Muscle of arm (tissue), 14 donors: ENCODE results near the gene ZMIZ1. TPM values are rescaled to one million over a fixed set of nuclear protein-coding genes. Genes with fewer than 3 reads are reported as not detected.

Experiments
- DNase-seq: peaks from one replicate; pipeline ENCODE4 v3.0.0-alpha.2; 2013
- long read RNA-seq, 11 donors: transcript quantifications; one replicate each; lab custom pipeline, GENCODE V29; 2026
- polyA plus RNA-seq, 12 donors: library from polyadenylated mRNA; unstranded; fragments of 120-200 nt; gene quantifications; one replicate each; pipeline ENCODE4 v1.2.1, GENCODE V29; 2013; ENCODE audit not compliant: insufficient read length in 12 of 12

Gene ZMIZ1, protein sequence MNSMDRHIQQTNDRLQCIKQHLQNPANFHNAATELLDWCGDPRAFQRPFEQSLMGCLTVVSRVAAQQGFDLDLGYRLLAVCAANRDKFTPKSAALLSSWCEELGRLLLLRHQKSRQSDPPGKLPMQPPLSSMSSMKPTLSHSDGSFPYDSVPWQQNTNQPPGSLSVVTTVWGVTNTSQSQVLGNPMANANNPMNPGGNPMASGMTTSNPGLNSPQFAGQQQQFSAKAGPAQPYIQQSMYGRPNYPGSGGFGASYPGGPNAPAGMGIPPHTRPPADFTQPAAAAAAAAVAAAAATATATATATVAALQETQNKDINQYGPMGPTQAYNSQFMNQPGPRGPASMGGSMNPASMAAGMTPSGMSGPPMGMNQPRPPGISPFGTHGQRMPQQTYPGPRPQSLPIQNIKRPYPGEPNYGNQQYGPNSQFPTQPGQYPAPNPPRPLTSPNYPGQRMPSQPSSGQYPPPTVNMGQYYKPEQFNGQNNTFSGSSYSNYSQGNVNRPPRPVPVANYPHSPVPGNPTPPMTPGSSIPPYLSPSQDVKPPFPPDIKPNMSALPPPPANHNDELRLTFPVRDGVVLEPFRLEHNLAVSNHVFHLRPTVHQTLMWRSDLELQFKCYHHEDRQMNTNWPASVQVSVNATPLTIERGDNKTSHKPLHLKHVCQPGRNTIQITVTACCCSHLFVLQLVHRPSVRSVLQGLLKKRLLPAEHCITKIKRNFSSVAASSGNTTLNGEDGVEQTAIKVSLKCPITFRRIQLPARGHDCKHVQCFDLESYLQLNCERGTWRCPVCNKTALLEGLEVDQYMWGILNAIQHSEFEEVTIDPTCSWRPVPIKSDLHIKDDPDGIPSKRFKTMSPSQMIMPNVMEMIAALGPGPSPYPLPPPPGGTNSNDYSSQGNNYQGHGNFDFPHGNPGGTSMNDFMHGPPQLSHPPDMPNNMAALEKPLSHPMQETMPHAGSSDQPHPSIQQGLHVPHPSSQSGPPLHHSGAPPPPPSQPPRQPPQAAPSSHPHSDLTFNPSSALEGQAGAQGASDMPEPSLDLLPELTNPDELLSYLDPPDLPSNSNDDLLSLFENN
- 10 to 100 TPM in 11 of 12 donors, not detected in 1; 27.7 to 66.3 (median 34.3) TPM for polyA plus RNA-seq
- long read RNA-seq, donor 1, partial matches to known transcripts, result 6 of 8 reads
- long read RNA-seq, donor 1, other reads (novel, unspliced or antisense), result 0 of 8 reads
- long read RNA-seq, donor 2, result 0 reads
- long read RNA-seq, donor 3, result 0 reads
- long read RNA-seq, donor 4, result 0 reads
- long read RNA-seq, donor 5, result 0 reads
- long read RNA-seq, donor 6, result 0 reads
- long read RNA-seq, donor 7, result 0 reads
- long read RNA-seq, donor 8, result 0 reads
- long read RNA-seq, donor 9, partial matches to known transcripts, result 28 of 28 reads
- long read RNA-seq, donor 9, other reads (novel, unspliced or antisense), result 0 of 28 reads
- long read RNA-seq, donor 10, result 0 reads
- long read RNA-seq, donor 11, result 0 reads

DNA sequence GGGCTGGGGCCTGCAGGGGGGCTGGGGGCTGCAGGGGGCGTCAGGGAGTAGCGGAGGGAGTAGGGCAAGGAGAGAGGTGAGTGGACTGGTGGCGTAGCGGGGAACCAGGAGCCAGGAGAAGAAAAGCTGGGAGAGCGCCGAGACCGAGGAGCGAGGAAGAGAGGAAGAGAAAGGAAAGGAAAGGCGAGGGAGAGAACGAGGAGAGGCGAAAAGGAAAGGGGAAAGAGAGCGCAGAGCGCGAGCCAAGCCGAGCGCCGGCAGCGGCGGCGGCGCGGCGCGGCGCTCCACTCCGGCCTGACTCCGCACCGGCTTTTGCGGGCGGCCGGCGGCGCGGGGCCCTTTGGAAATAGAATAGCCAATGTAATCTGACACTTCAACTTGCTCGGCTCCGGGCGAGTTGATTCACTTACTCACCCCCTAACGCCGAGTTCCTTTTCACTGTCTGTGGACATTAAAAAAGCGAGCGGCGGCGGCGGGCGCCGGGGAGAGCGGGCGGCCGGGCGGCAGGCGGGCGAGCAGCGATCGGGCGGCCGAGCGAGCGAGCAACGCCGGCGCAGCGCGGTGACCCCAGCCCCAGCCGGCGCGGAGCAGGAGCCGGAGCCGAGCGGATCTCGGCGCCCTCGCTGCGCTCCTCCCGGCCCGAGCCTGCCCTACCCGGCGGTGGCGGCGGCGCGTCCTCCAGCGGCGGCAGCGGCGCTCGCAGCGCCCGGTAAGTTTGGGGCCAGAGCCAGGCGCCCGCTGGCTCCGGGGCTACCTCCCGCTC, at the start of gene ZMIZ1:
Gene ZMIZ1, plus strand, starts transcription at position 405 of the 763 bp plus-strand sequence. CDS start 132,667 bp downstream, outside the sequence.
- peak; percentile 87 for DNase-seq

DNA sequence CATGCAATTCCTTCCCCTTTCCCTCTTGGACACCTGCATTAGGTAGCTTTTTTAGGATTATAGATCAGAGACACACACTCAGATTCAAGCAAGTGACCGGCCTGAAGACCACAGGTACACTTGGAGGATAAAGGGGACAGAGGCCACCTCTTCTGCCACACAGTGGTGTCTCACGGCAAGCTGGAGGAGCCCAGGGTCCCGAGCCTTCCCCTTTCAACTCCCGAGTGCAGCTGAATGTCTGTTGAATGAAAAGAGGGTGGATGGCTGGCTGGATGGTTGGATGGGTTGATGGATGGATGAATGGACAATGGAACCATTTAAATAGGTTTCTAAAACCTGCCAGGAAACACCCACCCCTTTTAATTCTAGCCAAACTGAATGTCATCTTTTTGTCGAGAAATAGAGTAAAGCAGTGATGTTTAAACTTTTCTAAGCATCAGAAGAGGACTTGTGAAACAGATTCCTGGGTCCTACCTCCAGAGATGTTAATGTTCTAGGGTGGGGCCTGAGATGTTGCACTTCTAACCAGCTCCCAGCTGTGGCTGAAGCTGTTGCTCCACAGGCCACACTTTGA, 49.2 kb upstream of the ZMIZ1 start:
- no peak for DNase-seq

DNA sequence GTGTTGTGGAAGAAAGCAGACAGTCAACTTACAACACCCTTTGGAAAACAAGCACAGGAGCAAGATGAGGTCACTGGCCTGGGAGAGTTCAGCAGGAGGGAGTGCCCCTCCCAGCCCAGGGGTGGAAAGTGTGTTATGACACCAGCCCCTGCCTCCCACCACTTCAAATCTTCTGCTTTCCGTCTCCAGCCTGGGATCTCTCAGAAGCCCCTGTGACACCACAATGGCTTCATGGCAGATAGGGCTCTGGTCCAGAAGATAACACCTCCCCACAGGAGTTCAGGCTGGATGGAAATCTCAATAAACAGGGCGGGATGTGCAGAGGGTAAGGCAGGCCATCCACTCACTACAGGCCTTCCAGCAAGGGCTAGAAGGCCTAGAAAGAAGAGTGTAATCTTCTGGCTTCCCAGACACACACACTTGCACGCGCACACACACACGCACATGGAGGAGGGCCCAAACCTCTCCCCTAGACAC, 48.7 kb upstream of the ZMIZ1 start:
- DNase-seq, result no peak

DNA sequence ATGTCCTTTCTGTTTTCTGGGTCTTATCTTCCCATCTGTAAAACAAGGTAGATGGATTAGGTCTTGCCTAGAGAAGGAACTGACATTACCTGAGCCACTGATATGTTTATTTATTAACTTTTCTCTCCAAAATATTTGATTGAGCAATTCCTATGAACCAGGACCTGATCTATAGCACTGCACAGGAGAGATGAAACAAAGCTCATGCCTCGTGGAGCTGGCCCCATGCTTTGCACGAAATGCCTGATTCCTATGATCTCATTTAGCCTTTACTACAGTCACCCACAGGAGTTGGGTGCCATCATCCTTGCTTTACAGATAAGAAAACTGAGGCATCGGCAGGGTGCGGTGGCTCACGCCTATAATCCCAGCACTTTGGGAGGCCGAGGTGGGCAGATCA, 48.2 kb upstream of the ZMIZ1 start:
- no peak for DNase-seq

DNA sequence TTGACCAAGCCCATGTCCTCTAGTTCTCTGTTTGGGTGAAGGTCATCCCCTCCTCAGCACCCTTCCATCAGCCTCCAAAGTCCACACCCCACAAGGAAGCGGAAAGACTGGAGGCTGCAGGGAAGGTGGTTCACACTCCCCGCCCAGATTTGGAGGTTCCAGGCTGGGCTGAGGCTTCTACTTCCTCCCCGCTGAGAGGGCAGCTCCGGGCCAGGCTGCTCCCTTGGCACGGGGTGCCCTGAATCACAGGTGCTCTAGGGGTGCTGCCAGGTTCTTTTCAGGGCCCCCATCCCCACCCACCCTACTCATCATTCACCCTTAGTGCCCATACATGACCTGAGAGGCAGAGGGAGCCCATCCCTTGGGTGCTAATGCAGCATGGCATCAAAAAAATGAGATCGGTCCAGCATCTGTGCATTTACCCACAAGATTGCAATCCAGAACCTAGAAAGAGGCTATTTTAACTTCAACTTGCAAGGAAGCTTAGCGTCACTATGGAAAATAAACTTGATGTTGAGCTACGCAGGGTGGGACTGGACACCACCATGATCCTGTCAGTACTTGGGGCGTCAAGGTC, 47.3 kb upstream of the ZMIZ1 start:
- DNase-seq, result no peak

DNA sequence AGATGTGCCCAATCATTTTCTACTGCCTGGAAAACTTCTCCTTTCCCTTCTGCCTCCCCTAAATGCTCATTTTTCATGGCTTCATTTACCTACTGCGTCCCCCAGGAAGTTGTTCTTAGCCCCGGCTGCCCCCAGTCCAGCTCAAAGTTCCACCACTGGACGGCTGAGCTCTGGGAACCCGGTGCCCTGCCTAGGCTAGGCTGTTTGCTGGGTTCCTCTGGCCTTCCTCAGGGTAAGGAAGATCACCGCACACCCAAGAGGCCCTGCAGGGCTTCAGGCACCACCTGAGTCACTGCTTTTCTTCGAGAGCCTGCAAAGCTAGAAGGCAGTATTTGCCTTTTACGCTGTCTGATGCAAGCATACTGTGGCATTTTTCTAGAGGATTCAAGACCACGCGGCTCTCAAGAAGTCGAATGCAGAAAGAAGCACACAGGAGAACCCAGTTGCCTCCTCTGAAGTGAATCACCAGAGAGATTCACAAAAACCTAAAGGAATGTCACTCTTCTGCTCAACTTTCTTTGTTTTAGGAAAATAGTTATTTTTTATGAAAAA, 46.7 kb upstream of the ZMIZ1 start:
- no peak for DNase-seq

DNA sequence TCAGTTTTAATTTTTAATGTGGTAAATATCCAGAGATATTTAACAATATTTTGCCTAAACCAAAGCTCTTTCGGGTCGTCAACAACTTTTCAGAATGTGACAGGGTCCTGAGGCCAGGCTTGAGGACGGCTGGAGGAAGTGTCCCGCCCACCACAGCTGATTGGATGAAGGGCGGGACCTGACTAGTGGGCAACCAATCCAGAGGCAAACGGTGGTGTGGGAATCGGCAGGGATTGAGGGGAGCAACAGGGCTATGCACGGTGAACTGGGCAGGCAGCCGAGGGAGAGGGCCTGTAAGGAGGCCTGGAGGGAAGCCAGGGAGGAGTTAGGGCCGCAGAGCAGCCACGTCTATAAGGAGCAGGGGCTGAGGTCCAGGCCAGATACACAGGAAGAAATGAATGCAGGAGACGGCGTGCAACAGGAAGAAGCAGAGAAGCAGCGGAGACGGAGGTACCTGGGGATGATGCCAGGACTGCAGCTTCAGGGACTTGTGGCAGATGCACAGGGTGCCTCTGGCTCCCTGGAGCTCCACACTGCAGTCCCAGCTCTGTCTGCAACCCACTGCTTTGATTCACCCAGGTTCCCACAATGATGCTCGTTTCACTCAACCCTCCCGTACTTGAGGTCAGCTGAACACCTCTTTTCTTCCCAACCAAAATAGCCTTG, 46.1 kb upstream of the ZMIZ1 start:
- DNase-seq, result peak; percentile 56

DNA sequence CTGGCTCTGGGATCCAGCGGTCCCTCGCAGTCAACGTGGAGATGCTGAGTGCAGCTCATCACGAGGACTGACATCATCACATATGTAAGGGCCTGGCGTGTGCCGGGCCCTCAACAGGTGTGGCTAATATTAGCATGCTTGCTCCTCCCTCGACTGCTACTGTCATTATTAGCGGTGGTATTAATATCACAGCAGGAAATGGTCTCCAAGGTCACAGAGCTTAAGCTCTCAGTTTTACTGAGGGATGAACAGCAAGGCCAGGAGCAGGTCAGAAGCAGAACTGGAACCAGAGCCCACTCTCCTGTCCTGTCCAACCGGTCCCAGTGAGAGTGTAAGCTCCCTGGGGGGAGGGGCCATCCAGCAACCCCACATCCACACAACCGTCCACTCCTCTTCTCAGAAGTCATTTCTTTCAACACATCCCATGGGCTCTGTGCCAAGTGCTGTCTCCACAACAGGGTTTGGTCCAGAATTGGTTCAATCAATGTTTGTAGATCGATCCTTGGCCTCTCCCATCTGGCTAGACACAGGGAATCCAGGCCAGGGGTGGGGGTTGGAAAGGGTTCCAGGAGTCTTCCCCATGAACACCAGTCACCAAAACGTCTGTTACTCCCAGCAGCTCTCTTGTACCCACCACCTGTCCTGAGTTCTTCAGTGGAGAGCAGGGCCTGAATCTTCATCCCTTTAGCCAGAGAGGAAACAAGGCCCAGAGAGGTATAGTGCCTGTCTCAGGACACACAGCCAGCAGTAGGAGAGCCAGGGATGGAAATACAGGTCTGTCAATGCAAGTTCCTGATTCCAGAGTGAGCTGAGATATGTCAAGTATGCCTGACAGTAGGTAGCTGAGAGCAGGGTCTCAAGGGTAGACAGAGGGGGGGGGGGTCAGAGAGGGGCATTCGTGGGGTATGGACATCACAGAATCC, 45.3 kb upstream of the ZMIZ1 start:
- DNase-seq, result peak; percentile 47

DNA sequence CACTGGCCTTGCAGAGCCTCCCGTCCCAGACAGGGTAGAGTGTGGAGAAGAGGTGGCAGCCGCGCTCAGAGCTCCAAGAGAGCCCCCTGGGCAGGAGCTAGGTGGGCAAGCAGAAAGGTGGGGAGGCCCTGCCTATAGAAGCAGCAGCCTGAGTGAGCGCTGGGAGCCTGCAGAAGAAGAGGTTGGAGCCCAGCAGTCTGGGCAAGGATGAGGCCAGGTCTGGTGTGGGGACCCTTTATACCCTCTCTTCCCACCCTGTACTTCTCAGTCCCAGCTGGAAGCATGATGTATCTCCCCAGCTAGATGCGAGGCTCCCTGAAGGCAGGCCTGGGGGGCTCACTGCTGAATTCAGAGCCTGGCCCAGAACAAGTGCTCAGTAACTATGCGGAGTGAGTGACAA, 44.5 kb upstream of the ZMIZ1 start:
- DNase-seq, result no peak

DNA sequence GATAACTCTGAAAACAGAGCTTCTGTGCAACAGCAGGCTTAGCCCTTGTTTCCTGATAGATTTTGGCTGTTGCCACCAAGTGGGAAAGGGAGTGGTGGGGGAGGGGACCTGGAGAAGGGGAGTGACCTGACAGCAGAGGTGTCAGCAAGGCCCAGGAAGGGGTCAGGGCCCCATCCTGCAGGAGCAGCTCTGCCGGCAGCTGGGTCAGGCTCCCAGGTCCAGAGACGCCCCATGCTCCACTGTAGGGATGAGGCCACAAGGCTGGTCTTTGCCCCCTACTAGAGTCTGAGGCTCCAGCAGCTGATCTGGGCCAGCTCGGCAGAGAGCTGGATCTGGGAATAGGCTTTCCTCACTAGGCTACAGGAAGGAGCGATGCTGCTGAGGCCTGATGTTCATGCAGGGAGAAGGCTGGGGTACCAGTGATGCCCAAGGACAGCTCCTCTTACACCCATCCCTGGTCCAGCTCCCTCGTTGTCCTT, 44.0 kb upstream of the ZMIZ1 start:
- no peak for DNase-seq

DNA sequence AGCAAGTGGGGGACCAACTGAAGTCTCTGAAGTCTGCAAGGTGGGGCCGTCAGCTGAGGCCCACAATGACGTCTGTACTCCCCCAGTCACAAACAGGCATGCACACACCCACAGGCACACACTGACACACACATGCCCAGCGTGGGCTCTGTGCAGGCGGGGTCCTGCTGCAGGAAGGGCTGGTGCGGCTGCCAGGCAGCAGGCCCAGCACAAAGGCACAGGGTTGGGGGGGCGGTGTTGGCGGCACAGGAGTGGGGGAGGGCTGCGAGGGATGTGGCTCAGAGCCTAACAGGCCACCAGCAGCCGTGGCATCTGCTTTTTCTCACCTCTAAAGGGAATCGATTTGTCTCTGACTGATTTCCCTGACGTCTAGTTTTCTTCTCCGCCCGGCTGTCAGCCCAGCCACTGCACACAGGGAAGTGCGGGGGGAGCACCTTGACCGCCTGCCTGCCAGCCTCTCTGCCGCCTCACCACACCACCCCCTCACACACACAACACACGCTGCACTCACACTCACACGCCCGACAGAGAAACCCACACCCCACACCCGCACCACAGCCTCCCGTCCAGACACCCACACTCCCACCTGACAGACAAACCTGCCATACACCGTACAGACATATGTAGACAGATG, 43.5 kb upstream of the ZMIZ1 start:
- no peak for DNase-seq

DNA sequence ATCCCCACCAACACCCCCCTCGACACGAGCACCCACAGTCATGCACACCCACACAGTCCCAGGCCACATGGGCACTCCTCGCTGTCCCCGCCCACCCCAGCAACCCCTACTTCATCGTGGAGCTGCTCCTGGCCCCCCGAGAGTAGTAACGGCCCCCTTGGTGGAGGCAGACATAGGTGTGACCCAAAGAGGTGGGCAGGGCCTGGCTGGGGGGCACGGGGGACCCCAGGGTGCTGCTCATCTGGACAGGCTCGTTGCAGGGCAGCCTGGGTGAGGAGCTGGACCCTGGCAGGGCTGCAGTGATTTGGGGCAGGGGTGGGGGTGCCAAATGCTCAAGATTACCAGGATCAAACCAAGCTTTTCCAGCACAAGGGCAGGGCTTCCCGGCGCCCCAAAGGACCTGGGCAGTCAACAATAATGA, 42.4 kb upstream of the ZMIZ1 start:
- DNase-seq, result no peak

DNA sequence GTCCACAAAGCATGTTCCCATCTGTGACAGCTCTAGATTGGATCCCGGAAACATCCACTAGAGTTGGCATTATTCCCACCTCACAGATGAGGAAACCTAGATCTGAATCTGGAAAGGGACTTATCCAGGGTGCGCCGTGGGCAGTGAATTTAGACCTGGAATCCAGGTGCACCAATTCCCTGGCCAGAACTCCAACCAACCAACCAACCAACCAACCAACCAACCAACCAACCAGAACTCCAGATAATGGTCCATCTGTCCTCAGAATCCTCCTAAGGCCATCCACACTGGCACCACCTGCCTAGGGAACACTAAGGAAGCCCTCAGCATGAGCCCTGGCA, 42.0 kb upstream of the ZMIZ1 start:
- DNase-seq, result no peak

DNA sequence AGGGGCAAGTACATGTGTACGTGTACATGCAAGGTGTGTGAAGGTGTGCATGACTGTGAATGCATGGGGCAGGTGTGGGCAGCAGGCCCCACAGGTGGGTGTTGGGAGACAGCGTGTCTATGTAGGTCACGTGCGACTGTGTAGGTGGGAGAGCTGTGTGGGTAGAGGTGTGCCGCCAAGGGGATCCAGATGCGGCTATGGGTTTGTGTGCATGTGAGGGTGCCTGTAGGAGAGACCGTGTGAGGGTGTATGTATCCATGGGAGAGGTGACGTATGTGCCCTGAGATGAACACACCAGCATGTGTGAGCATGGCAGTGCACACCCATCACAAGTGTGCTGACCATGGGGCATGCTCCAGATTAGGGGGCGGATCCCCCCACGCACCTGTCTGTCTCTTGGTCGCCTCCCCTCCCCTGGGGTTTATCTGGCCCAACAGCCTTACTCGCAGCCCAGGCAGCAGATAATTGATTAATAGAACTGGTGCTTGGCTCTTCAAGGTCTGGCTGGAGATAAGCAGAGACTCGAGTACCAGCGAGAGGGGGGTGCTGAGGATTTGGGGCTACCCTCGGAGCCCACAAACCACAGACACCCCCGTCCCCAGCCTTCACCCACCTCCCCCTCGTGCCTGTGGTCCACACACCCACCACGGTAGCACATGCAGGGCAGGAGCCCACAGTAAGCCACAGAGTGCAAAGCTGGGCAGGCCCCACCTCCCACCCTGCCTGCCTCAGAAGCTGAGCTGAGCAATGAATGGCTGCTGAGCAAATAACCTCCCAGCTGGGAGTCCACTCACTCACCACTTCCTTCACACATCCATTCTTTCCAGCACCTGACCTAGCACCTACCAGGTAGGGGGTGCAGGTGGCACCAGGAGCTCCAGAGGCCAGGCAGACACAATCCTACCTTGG, 41.4 kb upstream of the ZMIZ1 start:
- no peak for DNase-seq

DNA sequence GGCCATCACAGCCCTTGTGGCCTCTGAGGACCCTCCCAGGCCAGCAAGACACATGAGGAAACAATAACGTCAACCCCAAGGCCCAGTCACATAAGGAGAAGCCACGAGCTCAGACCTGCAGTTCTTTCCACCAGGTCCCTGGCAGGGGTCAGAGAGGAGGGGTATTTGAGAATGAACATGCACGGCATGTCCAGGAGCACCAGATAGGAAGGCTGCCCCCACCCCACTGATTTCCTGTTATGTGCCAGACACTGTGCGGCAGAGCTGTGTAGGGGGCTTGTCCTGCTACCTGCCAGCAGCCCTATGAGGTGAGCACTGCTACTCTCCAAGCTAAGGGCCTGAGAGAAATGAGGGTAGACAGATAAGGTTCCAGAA, 40.7 kb upstream of the ZMIZ1 start:
- DNase-seq, result no peak

DNA sequence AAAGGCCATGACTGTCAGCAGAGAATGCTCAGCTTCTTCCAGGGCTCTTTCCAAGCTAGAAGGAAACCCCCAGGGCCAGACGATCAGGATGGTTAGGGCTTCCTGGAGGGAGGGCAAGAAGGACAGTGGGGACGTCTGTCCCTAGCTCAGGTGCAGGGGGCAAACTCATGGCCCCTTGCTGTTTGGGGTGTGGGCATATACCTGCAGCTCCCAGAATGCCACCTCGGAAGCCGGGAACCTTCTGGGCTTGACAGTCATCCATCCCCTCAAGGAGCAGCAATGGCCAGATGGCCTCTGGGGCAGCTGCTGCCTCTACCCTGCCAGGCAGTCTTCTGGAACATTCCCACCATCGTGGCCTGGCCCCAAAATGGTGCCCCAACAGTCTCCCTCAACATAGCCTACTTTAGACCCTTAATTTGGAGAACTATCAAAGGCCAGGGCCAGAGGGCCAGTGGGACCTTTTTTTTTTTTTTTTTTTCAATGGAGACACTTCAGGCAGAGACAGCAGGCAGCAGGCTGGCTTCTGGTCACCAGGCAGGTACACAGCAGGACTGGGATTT, 40.2 kb upstream of the ZMIZ1 start:
- DNase-seq, result no peak
